Measurements from ENCODE around the gene TMEM37.

The TMEM37 gene

GRCh38 chr2:119434664-119435063, 3.0 kb downstream of the TMEM37 start:
- DNase-seq (ENCODE audit: low spot score): no peak

GRCh38 chr2:119435081-119435952, 3.7 kb downstream of the TMEM37 start:
- DNase-seq (ENCODE audit: low spot score): no peak

GRCh38 chr2:119435953-119436297, 4.3 kb downstream of the TMEM37 start:
- no peak for DNase-seq (ENCODE audit: low spot score)

- no peak for DNase-seq (ENCODE audit: low spot score)
These were observed 5.5 kb downstream of the TMEM37 start for GRCh38 chr2:119436993-119437772.

- DNase-seq (ENCODE audit: low spot score): no peak
These were observed 6.5 kb downstream of the TMEM37 start for GRCh38 chr2:119438128-119438656.

GRCh38 chr2:119438726-119439284, 7.2 kb downstream of the TMEM37 start:
- no peak for DNase-seq (ENCODE audit: low spot score)

- DNase-seq (ENCODE audit: low spot score): no peak
These were observed 8.2 kb downstream of the TMEM37 start for GRCh38 chr2:119439574-119440500.

GRCh38 chr2:119440501-119440870, 8.8 kb downstream of the TMEM37 start:
- DNase-seq (ENCODE audit: low spot score): no peak

GRCh38 chr2:119440873-119441272, 9.2 kb downstream of the TMEM37 start:
- DNase-seq (ENCODE audit: low spot score): no peak

- no peak for DNase-seq (ENCODE audit: low spot score)
These were observed 9.9 kb downstream of the TMEM37 start for GRCh38 chr2:119441376-119442225.

GRCh38 chr2:119442226-119442619, 10.6 kb downstream of the TMEM37 start:
- DNase-seq (ENCODE audit: low spot score): no peak

GRCh38 chr2:119442850-119443249, 11.2 kb downstream of the TMEM37 start:
- no peak for DNase-seq (ENCODE audit: low spot score)

GRCh38 chr2:119446037-119446436, 14.4 kb downstream of the TMEM37 start:
- DNase-seq (ENCODE audit: low spot score): no peak

- DNase-seq (ENCODE audit: low spot score): no peak
These were observed 16.9 kb downstream of the TMEM37 start for GRCh38 chr2:119448427-119449141.

- DNase-seq (ENCODE audit: low spot score): no peak
These were observed 17.9 kb downstream of the TMEM37 start for GRCh38 chr2:119449521-119449920.

- DNase-seq (ENCODE audit: low spot score): no peak
These were observed 19.8 kb downstream of the TMEM37 start for GRCh38 chr2:119451336-119452050.

- no peak for DNase-seq (ENCODE audit: low spot score)
These were observed 22.4 kb downstream of the TMEM37 start for GRCh38 chr2:119453972-119454593.

GRCh38 chr2:119455066-119455718, 23.5 kb downstream of the TMEM37 start:
- no peak for DNase-seq (ENCODE audit: low spot score)

Measured in globus pallidus (tissue), 1 donor.